ENCODE results near the gene TRPM2. TPM values are rescaled to one million over a fixed set of nuclear protein-coding genes. Genes with fewer than 3 reads are reported as not detected.

TRPM2 gene
- total and polyA plus RNA-seq, 2 of the 13 experiments (the other 11 are each of a cell fraction or from before 2014, with no cell fraction given) = 0.07 to 0.20 TPM

- 0 out of 2 replicates have a peak, but pooled peaks have one; percentile 15 for TF ChIP-seq ZBED4 (CRISPR knock-in tag; IDR thresholded peaks at IDR 0.05; ENCODE audit: borderline replicate concordance)
- TF ChIP-seq HIVEP1 (CRISPR knock-in tag; IDR thresholded peaks at IDR 0.05) = no peak
- TF ChIP-seq CBX1 (IDR thresholded peaks at IDR 0.05; ENCODE audit: low read depth) = peak; percentile 57
- TF ChIP-seq ZNF33B (CRISPR knock-in tag; IDR thresholded peaks at IDR 0.05) = peak; percentile 51; the same call in 1 of the 2 replicates
- peak; percentile 70 for TF ChIP-seq ETV5 (CRISPR knock-in tag; IDR thresholded peaks at IDR 0.05; ENCODE audit: borderline replicate concordance)
- peak; percentile 17; the same call in 1 of the 2 replicates for TF ChIP-seq ZNF768 (CRISPR knock-in tag; IDR thresholded peaks at IDR 0.05)
- TF ChIP-seq HNF4G (IDR thresholded peaks at IDR 0.05; ENCODE audit: borderline replicate concordance, low read depth, low read length) = no peak
- 0 out of 2 replicates have a peak, but pooled peaks have one; percentile 40 for TF ChIP-seq HNF4G (CRISPR knock-in tag; IDR thresholded peaks at IDR 0.05; ENCODE audit: borderline replicate concordance, low read depth)
- peak; percentile 21 for TF ChIP-seq ASH2L (IDR thresholded peaks at IDR 0.05; ENCODE audit: insufficient read length, low read depth, low read length)
- TF ChIP-seq HIC2 (CRISPR knock-in tag; IDR thresholded peaks at IDR 0.05; ENCODE audit: low read depth) = peak; percentile 57; the same call in 1 of the 2 replicates
- TF ChIP-seq ZNF891 (CRISPR knock-in tag; IDR thresholded peaks at IDR 0.05) = peak; percentile 79; the same call in 1 of the 2 replicates
- TF ChIP-seq, protein P1, sequence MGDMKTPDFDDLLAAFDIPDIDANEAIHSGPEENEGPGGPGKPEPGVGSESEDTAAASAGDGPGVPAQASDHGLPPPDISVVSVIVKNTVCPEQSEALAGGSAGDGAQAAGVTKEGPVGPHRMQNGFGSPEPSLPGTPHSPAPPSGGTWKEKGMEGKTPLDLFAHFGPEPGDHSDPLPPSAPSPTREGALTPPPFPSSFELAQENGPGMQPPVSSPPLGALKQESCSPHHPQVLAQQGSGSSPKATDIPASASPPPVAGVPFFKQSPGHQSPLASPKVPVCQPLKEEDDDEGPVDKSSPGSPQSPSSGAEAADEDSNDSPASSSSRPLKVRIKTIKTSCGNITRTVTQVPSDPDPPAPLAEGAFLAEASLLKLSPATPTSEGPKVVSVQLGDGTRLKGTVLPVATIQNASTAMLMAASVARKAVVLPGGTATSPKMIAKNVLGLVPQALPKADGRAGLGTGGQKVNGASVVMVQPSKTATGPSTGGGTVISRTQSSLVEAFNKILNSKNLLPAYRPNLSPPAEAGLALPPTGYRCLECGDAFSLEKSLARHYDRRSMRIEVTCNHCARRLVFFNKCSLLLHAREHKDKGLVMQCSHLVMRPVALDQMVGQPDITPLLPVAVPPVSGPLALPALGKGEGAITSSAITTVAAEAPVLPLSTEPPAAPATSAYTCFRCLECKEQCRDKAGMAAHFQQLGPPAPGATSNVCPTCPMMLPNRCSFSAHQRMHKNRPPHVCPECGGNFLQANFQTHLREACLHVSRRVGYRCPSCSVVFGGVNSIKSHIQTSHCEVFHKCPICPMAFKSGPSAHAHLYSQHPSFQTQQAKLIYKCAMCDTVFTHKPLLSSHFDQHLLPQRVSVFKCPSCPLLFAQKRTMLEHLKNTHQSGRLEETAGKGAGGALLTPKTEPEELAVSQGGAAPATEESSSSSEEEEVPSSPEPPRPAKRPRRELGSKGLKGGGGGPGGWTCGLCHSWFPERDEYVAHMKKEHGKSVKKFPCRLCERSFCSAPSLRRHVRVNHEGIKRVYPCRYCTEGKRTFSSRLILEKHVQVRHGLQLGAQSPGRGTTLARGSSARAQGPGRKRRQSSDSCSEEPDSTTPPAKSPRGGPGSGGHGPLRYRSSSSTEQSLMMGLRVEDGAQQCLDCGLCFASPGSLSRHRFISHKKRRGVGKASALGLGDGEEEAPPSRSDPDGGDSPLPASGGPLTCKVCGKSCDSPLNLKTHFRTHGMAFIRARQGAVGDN (CRISPR knock-in tag; IDR thresholded peaks at IDR 0.05) = peak; percentile 83
- TF ChIP-seq, protein P2, sequence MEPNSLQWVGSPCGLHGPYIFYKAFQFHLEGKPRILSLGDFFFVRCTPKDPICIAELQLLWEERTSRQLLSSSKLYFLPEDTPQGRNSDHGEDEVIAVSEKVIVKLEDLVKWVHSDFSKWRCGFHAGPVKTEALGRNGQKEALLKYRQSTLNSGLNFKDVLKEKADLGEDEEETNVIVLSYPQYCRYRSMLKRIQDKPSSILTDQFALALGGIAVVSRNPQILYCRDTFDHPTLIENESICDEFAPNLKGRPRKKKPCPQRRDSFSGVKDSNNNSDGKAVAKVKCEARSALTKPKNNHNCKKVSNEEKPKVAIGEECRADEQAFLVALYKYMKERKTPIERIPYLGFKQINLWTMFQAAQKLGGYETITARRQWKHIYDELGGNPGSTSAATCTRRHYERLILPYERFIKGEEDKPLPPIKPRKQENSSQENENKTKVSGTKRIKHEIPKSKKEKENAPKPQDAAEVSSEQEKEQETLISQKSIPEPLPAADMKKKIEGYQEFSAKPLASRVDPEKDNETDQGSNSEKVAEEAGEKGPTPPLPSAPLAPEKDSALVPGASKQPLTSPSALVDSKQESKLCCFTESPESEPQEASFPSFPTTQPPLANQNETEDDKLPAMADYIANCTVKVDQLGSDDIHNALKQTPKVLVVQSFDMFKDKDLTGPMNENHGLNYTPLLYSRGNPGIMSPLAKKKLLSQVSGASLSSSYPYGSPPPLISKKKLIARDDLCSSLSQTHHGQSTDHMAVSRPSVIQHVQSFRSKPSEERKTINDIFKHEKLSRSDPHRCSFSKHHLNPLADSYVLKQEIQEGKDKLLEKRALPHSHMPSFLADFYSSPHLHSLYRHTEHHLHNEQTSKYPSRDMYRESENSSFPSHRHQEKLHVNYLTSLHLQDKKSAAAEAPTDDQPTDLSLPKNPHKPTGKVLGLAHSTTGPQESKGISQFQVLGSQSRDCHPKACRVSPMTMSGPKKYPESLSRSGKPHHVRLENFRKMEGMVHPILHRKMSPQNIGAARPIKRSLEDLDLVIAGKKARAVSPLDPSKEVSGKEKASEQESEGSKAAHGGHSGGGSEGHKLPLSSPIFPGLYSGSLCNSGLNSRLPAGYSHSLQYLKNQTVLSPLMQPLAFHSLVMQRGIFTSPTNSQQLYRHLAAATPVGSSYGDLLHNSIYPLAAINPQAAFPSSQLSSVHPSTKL (CRISPR knock-in tag; IDR thresholded peaks at IDR 0.05) = peak; percentile 5; the same call in 1 of the 2 replicates
- peak; percentile 13; the same call in 1 of the 2 replicates for TF ChIP-seq ELF1 (CRISPR knock-in tag; IDR thresholded peaks at IDR 0.05)
Observed at GRCh38 chr21:44444286-44444931, 91.0 kb downstream of the TRPM2 start (continued).

Measured in HepG2 (cell line).